Limb (tissue), 2 donors: Measurements from ENCODE around the gene SHROOM1.

Source experiments
- DNase-seq, 2 donors: peaks; one replicate each; pipeline ENCODE4 v3.0.0-alpha.2; 2016; ENCODE audit errors: extremely low spot score in 2 of 2

Gene SHROOM1

GRCh38 chr5:132778856-132779255, 51.6 kb downstream of the SHROOM1 start:
- DNase-seq = no peak

DNA sequence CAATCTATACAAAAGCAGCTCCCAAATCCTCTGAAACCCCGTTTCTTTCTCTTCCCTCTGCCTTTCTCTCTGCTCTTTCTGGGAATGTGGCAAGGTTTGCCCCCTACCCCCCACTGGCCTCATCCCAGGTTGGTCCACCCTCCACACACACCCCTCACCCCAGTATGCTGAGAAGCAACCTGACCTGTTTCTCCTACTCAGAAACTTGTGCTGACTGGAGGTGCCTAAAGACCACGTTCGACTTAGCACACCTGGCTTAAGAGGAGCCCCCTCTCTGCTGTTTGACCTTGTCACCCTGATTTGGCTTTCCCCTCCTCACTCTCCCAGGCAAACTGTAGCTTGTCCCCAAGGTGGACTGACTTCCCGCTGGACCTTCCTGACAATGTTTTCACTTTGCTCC, 52.3 kb downstream of the SHROOM1 start:
- no peak for DNase-seq

GRCh38 chr5:132777209-132778069, 53.0 kb downstream of the SHROOM1 start, which contains the start of gene SEPTIN8:
Gene SEPTIN8 (minus strand): TSS chr5:132777239. CDS start chr5:132777137, 102 bp downstream.
- peak in 1 of 2 donors; percentile 79 for DNase-seq

DNA sequence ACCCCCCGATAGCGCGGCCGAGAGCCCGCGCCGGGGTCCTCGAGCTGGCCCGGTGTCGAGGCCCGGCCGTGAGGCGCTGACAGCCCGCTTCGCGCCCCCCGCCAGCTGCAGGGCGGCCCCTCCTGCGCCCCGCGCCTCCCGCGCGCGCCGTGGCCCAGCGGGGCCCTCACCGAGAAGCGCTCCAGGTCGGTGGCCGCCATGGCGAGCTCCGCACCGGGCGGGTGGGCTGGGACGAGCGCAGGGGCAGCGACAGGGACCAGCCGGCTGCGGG, 53.6 kb downstream of the SHROOM1 start:
- no peak for DNase-seq

- DNase-seq = peak; percentile 24 to 66
These were observed 54.1 kb downstream of the SHROOM1 start for GRCh38 chr5:132776131-132776937.

DNA sequence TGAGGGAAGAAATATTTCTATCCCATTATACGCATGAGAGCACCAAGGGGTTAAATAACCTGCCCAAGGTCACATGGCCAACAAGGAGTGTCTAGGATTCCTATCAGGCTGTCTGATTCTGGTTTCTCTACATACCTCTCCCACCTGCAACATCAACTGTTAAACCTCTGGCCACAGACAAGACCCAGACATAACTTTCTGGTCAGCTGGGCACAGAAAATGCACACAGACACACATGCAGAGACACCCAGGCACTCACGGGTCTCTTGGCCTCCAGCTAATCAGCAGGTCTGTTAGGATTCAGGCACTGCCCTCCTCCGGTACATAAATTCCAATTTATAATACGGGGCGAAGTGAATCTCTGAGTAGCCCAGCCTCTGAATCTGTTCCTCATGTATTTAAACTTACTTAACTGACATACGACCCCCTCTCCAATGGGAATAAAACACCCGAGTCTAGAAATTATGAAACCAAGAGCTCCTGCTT, 54.9 kb downstream of the SHROOM1 start:
- DNase-seq = no peak

- no peak for DNase-seq
These were observed 55.6 kb downstream of the SHROOM1 start for GRCh38 chr5:132774896-132775295.

- no peak for DNase-seq
These were observed 56.0 kb downstream of the SHROOM1 start for GRCh38 chr5:132774406-132774805.

DNA sequence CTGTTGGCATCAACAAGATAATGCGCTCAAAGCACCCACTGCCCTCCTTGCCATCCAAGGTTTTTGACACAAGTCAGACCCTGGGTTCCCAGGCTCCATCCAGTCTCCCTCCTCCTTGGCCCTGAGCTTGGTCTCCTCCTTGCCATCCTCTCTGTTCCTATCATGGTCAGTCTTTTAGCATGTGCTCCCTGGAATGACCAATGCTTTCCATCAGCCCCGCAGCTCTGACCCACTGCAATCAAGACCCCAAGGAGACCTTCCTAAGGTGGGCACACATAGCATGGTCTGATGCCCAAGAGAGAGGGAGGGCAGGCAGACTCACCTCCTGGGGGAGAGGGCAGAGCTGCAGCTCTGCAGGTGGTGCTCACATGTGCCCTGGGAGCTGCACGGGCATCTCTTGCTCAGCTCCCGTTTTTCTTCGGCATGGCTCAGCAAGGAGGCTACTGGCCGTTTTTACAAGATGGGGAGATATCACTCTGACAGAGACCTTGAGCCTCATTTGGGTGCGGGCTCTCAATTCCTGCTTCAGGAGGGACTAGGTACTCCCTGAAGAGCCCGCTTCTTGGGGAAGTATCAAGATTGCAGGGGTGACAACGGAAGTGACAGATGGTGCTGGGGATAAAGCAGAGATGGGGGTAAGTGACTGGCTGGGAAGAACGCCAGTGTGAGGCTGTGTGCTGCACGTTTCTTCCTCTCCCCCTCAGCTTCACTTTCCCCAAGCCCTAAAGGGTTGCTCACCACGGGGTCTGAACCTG, 56.7 kb downstream of the SHROOM1 start:
- no peak for DNase-seq

DNA sequence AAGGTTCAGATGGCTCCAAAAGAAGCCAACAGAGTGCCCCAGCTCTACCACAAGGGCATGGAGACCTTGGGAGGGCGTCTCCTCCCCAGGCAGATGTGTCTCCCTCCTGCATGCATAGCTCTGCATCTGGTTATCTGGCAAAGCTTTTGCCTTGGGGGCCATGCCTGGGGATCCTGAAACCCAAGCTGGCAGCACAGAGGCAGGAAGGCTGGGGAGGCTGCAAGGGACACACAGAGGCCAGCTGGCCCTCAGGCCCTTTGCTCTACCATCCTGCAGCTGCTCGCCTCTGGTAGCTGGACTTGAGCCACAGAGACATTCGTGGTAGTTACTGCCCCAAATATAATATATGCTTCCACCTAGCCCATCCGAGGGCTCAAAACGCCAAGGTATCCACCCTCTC, 57.3 kb downstream of the SHROOM1 start:
- DNase-seq = no peak

DNA sequence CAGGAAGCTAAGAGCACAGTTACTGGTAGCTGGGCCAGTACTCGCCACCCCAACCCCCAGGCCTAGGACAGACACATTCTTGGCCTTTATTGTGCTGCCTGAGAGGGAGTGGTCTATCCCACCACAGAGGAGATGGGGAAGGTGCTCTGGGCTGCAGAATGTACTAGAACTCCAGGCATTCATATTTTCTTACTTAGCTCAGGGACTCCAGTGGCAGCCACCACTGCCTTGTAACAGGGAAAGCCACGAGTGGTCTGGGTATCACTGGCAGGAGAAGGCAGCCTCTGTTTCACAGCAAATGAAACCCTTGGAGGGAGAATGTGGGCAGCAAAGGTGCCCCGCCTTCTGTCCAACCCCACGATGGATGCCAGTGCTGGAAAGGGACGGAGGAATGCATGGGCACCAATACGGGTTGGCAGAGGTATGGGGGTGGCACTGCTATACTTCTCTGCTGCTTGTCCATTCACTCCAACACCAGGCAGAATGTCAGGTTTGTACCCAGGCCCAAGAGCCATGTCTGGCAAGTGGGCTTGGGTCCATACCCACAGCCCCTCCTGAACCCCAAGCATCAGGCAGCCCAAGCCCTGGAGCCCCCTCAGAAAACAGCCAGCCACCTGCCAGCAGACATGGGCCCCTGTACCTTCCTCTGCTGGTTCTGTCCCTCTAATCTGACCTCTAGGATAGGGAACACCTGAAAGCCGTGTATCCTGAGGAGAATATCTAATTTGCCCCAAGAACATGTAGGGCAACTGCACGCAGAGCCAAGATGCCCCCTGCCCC, 58.0 kb downstream of the SHROOM1 start:
- DNase-seq = no peak
